ENCODE results near the gene CTCF. TPM values are rescaled to one million over a fixed set of nuclear protein-coding genes. Genes with fewer than 3 reads are reported as not detected.
A peak's percentile ranks its signal among the peaks of the same experiment; 100 is the strongest.

CTCF gene
- total RNA-seq, 1 experiment from 2014 or later, result 33.1 TPM

GRCh38 chr16:67666032-67666551 lies 103.8 kb downstream of the CTCF start:
- ATAC-seq, result peak; percentile 30
- H3K9me3 ChIP-seq (ENCODE audit: control insufficient read depth, insufficient read depth, low read depth, low read length), result no peaks in the 10 kb centered on the region
- H3K27me3 ChIP-seq (ENCODE audit: control insufficient read depth, insufficient read depth, low read length), result no peaks in the 10 kb centered on the region
- BruUV-seq (replicated peaks), result no TSS peak
- peaks cover 14% of the 10 kb centered on the region for H3K4me1 ChIP-seq (ENCODE audit: control insufficient read depth, insufficient read depth, low read length)
- CTCF ChIA-PET, result interaction anchor here (0.5 kb wide), 1 partner anchor 22 kb away, joined by 3 read pairs; no protein-coding TSS in a partner anchor
- intact Hi-C loops (cut with micrococcal nuclease; ENCODE audit: unreplicated experiment), result no loop called here
- in situ Hi-C loops (cut with HindIII; ENCODE audit: low pct_unique_long_range_greater_than_20kb, low sequenced_read_pairs), result no loop called here
- H3K27ac ChIP-seq (ENCODE audit: low read length), result peak overlapping the region; percentile 66
- H3K36me3 ChIP-seq (ENCODE audit: control insufficient read depth, insufficient read depth, low read length), result no peaks in the 10 kb centered on the region
- DNase-seq (ENCODE audit: low read depth, low spot score), result no peak
- no peak for TF ChIP-seq REST (IDR thresholded peaks at IDR 0.05; ENCODE audit: insufficient read depth in 1 of 2, low read depth in 2 of 2, low read length in 1 of 2)
- no peak for TF ChIP-seq TCF7L2 (IDR thresholded peaks at IDR 0.05; ENCODE audit: low read depth, low read length)
- TF ChIP-seq CTCF (IDR thresholded peaks at IDR 0.05), result no peak
- TF ChIP-seq SIN3A (IDR thresholded peaks at IDR 0.05; ENCODE audit: borderline replicate concordance, insufficient read depth, low read depth, low read length), result no peak
- TF ChIP-seq POLR2AphosphoS5 (IDR thresholded peaks at IDR 0.05; ENCODE audit: low read depth, low read length), result no peak
- H3K4me3 ChIP-seq (ENCODE audit: low read depth in 2 of 2, low read length in 2 of 2), result peak overlapping the region; percentile 51 to 56
- POLR2A ChIA-PET, result no interaction called here

- ATAC-seq, result peak; percentile 78
- Histone ChIP-seq H3K4me1 (ENCODE audit: control insufficient read depth, insufficient read depth, low read length) (peaks cover 14% of the 10 kb centered on the region), H3K9me3 (ENCODE audit: control insufficient read depth, insufficient read depth, low read depth, low read length) (no peaks in the 10 kb centered on the region), H3K27ac (ENCODE audit: low read length) (peak within 1 kb of the TSS; percentile 75), H3K27me3 (ENCODE audit: control insufficient read depth, insufficient read depth, low read length) (no peaks in the 10 kb centered on the region), H3K4me3 (ENCODE audit: low read depth in 2 of 2, low read length in 2 of 2) (peak within 1 kb of the TSS; percentile 51 to 56), H3K36me3 (ENCODE audit: control insufficient read depth, insufficient read depth, low read length) (no peaks in the 10 kb centered on the region)
- intact Hi-C loops (cut with micrococcal nuclease; ENCODE audit: unreplicated experiment), result no loop called here
- TF ChIP-seq SIN3A (IDR thresholded peaks at IDR 0.05; ENCODE audit: borderline replicate concordance, insufficient read depth, low read depth, low read length) (no peak), POLR2AphosphoS5 (IDR thresholded peaks at IDR 0.05; ENCODE audit: low read depth, low read length) (no peak), REST (IDR thresholded peaks at IDR 0.05; ENCODE audit: insufficient read depth in 1 of 2, low read depth in 2 of 2, low read length in 1 of 2) (no peak), TCF7L2 (IDR thresholded peaks at IDR 0.05; ENCODE audit: low read depth, low read length) (no peak), CTCF (IDR thresholded peaks at IDR 0.05) (no peak)
- POLR2A ChIA-PET, result interaction anchor here (0.6 kb wide), 1 partner anchor 39 kb away, joined by 3 read pairs; no protein-coding TSS in a partner anchor
- in situ Hi-C loops (cut with HindIII; ENCODE audit: low pct_unique_long_range_greater_than_20kb, low sequenced_read_pairs), result no loop called here
- no TSS peak for BruUV-seq (replicated peaks)
- DNase-seq (ENCODE audit: low read depth, low spot score), result no peak
- CTCF ChIA-PET, result interaction anchor here (0.5 kb wide), 1 partner anchor 22 kb away, joined by 3 read pairs; no protein-coding TSS in a partner anchor
These were observed 104.5 kb downstream of the CTCF start, which contains the start of the genes C16orf86 and ENKD1 for GRCh38 chr16:67666559-67667452. Gene C16orf86 (plus strand): TSS chr16:67666814. CDS start chr16:67666971, 157 bp downstream. Gene ENKD1 (minus strand): TSS chr16:67666750. CDS start chr16:67666442, 308 bp downstream.

Measured in Panc1 (cell line).